SKM-1 (cell line): ENCODE data around the gene MEGF11.

Experiments
- DNase-seq: peaks from one replicate; lab custom pipeline; 2025; ENCODE audit not compliant: unreplicated experiment; lab: John Stamatoyannopoulos, UW

The MEGF11 gene

DNA sequence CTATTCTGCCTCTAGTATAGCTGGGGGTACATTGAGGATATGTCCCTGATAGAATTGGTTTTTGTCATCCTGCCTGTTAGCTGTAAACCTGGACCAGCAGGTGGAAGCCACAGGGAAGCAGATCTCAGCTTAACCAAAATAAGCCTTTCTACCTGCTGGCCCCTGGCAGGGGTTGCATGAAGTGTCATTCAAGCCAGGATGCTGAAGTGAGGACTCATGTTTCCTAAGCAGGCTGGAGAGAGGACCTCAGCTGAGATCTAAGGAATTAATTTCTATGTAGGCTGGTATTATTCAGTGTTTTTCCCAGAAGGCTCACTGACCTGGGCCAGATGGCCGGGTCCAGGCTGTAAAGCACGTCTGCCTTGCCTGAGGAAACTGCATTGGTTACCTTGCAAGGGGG, 128.9 kb downstream of the MEGF11 start:
- no peak for DNase-seq

- no peak for DNase-seq
Observed at GRCh38 chr15:66123799-66124198, 129.8 kb downstream of the MEGF11 start.

DNA sequence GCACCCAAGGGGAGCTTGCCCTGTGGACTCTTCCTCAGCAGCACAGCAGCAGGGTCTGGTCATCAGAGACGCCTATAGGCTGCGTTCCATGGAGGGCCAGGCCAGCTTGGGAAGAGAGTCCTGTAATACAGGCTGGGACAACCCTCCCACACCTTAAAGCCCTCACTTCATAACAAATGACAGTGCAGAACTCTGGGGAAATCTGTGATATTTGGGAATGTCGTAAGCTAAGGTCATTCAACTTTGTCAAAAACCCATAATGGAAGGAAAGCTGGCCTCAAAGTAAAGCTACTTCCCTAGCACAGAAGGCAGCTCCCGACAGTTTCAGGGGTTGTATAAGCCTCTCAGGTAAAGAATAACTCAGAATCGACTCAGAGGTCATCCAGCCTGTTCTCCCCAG, 133.1 kb downstream of the MEGF11 start:
- no peak for DNase-seq

DNA sequence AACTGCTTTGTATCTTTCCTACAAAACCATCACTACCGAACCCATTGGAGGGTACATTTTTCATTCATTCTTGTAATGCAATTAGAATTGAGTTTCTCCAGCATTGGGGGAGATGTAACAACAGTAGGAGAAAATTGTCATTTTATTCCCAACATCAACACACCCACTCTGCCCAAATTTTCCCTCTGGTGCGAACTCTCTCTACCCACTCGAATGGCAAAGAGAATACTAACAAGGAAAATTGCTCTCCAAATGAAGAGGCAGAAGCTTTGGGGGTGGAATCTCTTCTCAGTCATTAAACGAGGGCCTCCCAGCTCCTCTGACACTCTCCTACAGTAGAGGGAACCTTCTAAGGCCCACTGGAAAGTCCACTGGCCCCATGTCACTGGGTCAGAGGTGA, 135.7 kb downstream of the MEGF11 start:
- DNase-seq: no peak

- DNase-seq: no peak
Observed at GRCh38 chr15:66115568-66116206, 137.9 kb downstream of the MEGF11 start.

GRCh38 chr15:66114863-66115425, 138.6 kb downstream of the MEGF11 start:
- no peak for DNase-seq

DNA sequence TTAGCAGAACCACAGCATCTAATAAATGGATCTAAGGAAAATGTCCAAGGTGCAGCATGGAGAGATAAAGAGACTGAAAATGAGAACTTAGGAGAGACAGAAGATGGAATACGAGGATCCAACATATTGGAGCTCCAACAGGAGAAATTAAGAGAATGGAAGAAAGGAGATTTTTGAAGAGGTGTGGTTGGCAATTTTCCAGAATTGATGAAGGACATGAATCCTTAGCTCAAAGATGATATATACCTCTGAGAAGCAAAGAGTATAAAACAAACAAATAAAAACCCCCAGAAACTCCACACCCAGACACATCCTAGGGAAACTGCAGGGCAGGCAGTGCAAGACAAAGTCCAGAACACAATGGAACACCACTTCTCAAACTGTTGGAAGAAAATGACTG, 141.2 kb downstream of the MEGF11 start:
- DNase-seq: no peak

GRCh38 chr15:66111363-66111762, 142.2 kb downstream of the MEGF11 start:
- DNase-seq: no peak

GRCh38 chr15:66110864-66111263, 142.7 kb downstream of the MEGF11 start:
- DNase-seq: no peak

GRCh38 chr15:66109826-66110225, 143.7 kb downstream of the MEGF11 start:
- no peak for DNase-seq

GRCh38 chr15:66108483-66109265, 144.9 kb downstream of the MEGF11 start:
- DNase-seq: no peak

GRCh38 chr15:66107070-66107469, 146.5 kb downstream of the MEGF11 start:
- DNase-seq: no peak

- DNase-seq: no peak
Observed at GRCh38 chr15:66105286-66106265, 148.0 kb downstream of the MEGF11 start.

DNA sequence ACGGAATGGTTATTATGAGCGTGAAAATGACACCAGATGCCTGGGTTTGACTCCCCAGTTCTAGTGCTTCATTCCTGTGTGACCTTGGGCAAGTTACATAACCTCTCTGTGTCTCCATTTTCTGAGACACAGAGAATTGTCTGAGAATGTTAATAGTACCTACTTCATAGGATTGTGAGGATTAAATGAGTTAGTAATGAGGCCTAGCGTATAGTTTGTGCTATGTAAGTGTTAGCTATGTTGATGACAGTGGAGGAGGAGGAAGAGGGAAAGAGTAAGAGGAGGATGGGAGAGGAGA, 150.3 kb downstream of the MEGF11 start:
- DNase-seq: no peak

DNA sequence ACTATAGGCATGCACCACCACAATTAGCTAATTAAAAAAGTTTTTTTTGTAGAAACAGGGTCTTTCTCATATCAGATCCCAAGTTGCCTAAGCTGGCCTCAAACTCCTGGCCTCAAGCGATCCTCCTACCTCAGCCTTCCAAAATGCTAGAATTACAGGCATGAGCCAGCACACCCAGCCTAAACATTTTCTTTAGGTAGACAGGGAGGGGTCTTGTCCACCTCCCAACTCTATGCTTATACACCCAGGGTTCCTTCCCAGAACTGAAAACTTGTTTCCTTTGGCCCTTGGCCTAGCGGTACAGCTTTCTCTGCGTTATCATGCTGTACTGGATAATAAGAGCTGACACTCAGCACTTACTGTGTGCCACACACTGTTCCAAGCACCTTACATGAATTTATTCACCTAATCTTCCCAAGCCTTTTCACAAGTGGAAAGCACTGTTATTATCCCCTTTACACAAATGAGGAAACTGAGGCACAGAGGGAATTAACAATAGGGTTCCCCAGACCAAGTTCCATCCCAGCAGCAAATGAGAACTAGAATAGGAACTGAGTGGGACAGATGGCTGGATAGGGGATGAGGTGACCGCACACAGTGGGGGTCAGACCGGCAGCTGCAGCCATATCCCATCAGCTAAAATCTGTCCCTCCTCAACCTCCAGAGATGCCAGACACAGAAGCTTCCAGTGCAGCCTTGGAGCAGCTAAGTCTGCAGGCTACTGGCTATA, 150.8 kb downstream of the MEGF11 start:
- no peak for DNase-seq

DNA sequence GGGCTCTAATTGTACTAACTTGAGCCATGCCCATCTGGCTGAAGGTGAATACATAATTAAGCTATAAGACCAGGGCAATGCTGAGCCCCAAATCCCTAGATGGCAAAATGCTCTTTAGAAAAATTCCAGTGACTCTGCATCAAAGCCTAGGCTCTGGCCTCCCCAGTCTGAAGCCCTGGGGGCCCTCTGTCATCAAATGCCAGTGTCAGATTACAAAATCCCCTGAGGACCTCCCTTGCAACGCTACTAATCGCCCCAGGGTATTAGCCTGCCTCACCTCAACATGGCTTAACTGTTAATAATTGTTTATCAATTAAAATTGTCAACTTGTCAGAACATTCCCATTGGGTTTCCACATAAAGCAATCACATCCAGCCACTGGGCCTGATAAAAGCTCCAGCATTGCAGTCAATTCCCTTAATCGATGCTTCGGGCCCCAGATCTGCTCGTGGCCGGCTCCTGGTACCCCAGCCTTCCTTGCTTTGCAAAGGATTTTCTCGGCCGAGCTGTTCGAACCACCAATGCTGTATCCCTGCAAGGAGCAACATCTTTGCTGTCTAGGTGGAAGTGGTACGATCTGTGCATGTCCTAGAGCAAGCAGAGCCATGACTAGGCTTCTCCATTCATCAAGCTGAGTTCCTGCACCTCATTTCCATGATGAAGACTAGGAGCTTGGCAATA, 151.7 kb downstream of the MEGF11 start:
- DNase-seq: no peak

GRCh38 chr15:66100761-66101160, 152.8 kb downstream of the MEGF11 start:
- DNase-seq: no peak

DNA sequence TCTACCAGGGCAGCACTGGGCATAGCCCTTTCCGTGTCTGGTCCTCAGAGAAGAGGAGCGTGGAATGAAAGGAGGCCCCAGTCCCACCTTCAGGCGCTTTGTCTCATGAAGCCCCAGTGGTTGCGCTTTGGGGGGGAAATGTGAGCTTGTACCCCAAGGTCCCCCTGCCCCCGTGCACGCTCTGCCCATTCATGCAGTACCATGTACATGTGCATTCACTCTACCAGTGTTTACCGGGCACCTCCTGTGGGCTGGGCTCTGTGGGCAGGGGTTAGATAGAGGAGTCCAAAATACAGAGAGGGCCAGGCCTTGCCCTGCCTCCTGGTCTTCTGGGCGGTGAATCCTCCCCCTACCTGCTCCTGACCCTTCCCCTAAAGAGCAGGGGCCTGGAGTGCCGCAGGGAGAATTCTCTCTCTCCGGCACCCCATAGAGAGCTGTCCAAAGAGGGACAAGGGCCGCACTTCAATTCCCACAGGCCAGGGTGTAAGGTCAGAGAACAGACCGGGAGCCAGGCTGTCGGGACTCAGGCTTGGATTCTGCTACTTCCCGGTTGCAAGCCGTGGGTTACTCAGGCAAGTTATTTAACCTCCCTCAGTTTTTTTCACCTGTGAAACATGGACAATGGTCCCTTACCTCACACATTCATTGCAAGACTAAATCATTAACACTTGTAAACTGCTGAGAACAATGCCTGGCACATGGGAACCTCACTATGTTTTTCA, 153.4 kb downstream of the MEGF11 start:
- no peak for DNase-seq

DNA sequence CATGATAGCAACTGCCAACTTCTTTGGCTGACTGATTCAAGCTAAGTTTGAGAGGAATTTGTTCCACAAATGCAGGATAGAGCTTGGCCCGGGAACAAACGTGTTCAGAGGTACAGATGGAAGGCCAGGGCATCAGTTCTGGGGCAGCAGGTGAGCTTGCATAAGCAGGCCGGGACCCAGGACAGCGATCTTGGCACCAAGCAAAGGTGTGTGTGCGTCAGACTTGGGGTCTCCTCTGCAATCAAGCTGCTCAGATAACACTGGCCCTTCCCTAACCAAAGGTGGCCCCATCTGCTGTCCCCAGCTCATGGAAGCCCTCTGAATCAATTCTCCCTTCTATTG, 155.6 kb downstream of the MEGF11 start:
- no peak for DNase-seq
